SU-DHL-6 (cell line): ENCODE data around the gene WDR13.
A peak's percentile ranks its signal among the peaks of the same experiment; 100 is the strongest.

Experiments used
- H2AFZ ChIP-seq: fragments of 200-600 bp; sonication (generic); 2 replicates; pipeline ENCODE4 v1.6.1; 2014; ENCODE audit warnings: low read depth, mild to moderate bottlenecking, moderate library complexity, mixed read lengths, antibody characterized with exemption, low read length; ENCODE audit not compliant: severe bottlenecking
- H3F3A ChIP-seq: fragments of 200-600 bp; shearing (Covaris generic); 2 replicates; pipeline ENCODE4 v1.6.0; 2016; ENCODE audit warnings: antibody characterized with exemption, mild to moderate bottlenecking; ENCODE audit not compliant: insufficient read depth
- H3K27ac ChIP-seq: fragments of 200-600 bp; sonication (generic); 2 replicates; pipeline ENCODE4 v1.5.1; 2016; ENCODE audit warnings: low read depth, mild to moderate bottlenecking, low read length, moderate library complexity, mixed read lengths
- H3K27me3 ChIP-seq: fragments of 200-600 bp; sonication (generic), shearing (Covaris generic); 2 replicates; pipeline ENCODE4 v1.6.0; 2014; ENCODE audit warnings: mild to moderate bottlenecking, low read length
- H3K36me3 ChIP-seq: fragments of 200-600 bp; sonication (generic); 2 replicates; pipeline ENCODE4 v1.6.1; 2014; ENCODE audit warnings: mild to moderate bottlenecking, low read length, mixed read lengths
- H3K4me2 ChIP-seq: fragments of 300-600, 200-600 bp; shearing (Covaris generic), sonication (generic); 2 replicates; pipeline ENCODE4 v1.6.0; 2014; ENCODE audit warnings: low read length, low read depth, mild to moderate bottlenecking; ENCODE audit not compliant: poor library complexity, severe bottlenecking
- H3K4me3 ChIP-seq: fragments of 200-600 bp; sonication (generic); 2 replicates; pipeline ENCODE4 v1.5.1; 2014; ENCODE audit warnings: antibody characterized with exemption, low read length, mild to moderate bottlenecking, mixed read lengths; ENCODE audit not compliant: insufficient read depth, poor library complexity, severe bottlenecking
- H3K79me2 ChIP-seq: fragments of 200-600 bp; sonication (generic); 2 replicates; pipeline ENCODE4 v1.6.1; 2014; ENCODE audit warnings: mild to moderate bottlenecking, low read length, moderate library complexity; ENCODE audit not compliant: insufficient read depth
- H3K9ac ChIP-seq: fragments of 200-600 bp; sonication (generic); 2 replicates; pipeline ENCODE4 v1.7.0; 2014; ENCODE audit warnings: mild to moderate bottlenecking, low read length
- H3K9me2 ChIP-seq: fragments of 200-600 bp; sonication (generic); replicated peaks from 2 replicates; pipeline ENCODE4 v1.6.1; 2014; ENCODE audit warnings: low read length; ENCODE audit not compliant: insufficient read depth
- H3K9me3 ChIP-seq: fragments of 200-600 bp; sonication (generic); 2 replicates; pipeline ENCODE4 v1.6.1; 2014; ENCODE audit warnings: low read length, mixed read lengths; ENCODE audit not compliant: insufficient read depth
- H4K20me1 ChIP-seq: fragments of 200-600 bp; sonication (generic); 2 replicates; pipeline ENCODE4 v1.6.1; 2014; ENCODE audit warnings: low read depth, mild to moderate bottlenecking, antibody characterized with exemption, low read length, moderate library complexity, mixed read lengths
- EZH2phosphoT487 ChIP-seq: fragments of 200-600 bp; sonication (generic), shearing (Covaris generic); conservative IDR thresholded peaks from 2 replicates; pipeline ENCODE4 v1.6.1; 2018; ENCODE audit warnings: mild to moderate bottlenecking, antibody characterized with exemption, low read length, moderate library complexity, mixed read lengths
- TF ChIP-seq, protein P1 (sequence below): fragments of 200-600 bp; sonication (generic); IDR thresholded peaks from one replicate; pipeline ENCODE4 v1.5.1; 2017; ENCODE audit warnings: antibody characterized with exemption, mild to moderate bottlenecking, low read length, moderate library complexity; ENCODE audit not compliant: insufficient read depth, poor library complexity, severe bottlenecking

WDR13 gene

GRCh38 chrX:48576108-48576507 lies 21.2 kb upstream of the WDR13 start:
- H3K27me3 ChIP-seq, result no peaks in the 10 kb centered on the region
- no peak for TF ChIP-seq EZH2phosphoT487
- TF ChIP-seq, protein P1, sequence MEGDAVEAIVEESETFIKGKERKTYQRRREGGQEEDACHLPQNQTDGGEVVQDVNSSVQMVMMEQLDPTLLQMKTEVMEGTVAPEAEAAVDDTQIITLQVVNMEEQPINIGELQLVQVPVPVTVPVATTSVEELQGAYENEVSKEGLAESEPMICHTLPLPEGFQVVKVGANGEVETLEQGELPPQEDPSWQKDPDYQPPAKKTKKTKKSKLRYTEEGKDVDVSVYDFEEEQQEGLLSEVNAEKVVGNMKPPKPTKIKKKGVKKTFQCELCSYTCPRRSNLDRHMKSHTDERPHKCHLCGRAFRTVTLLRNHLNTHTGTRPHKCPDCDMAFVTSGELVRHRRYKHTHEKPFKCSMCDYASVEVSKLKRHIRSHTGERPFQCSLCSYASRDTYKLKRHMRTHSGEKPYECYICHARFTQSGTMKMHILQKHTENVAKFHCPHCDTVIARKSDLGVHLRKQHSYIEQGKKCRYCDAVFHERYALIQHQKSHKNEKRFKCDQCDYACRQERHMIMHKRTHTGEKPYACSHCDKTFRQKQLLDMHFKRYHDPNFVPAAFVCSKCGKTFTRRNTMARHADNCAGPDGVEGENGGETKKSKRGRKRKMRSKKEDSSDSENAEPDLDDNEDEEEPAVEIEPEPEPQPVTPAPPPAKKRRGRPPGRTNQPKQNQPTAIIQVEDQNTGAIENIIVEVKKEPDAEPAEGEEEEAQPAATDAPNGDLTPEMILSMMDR, result no peak
- H4K20me1 ChIP-seq, result peaks cover 7% of the 10 kb centered on the region; the same call in 1 of the 2 replicates
- no peak overlapping the region for H3K4me2 ChIP-seq
- no peak overlapping the region for H3K4me3 ChIP-seq
- 0 out of 2 replicates have a peak overlapping the region, but pooled peaks have one; percentile 98 for H3K9ac ChIP-seq
- no peak overlapping the region for H2AFZ ChIP-seq
- H3K79me2 ChIP-seq, result peaks cover 15% of the 10 kb centered on the region
- H3F3A ChIP-seq, result peaks cover 37% of the 10 kb centered on the region
- H3K27ac ChIP-seq, result no peak overlapping the region
- H3K36me3 ChIP-seq, result peaks cover 30% of the 10 kb centered on the region
- no peaks in the 10 kb centered on the region for H3K9me3 ChIP-seq
- no peaks in the 10 kb centered on the region for H3K9me2 ChIP-seq

DNA sequence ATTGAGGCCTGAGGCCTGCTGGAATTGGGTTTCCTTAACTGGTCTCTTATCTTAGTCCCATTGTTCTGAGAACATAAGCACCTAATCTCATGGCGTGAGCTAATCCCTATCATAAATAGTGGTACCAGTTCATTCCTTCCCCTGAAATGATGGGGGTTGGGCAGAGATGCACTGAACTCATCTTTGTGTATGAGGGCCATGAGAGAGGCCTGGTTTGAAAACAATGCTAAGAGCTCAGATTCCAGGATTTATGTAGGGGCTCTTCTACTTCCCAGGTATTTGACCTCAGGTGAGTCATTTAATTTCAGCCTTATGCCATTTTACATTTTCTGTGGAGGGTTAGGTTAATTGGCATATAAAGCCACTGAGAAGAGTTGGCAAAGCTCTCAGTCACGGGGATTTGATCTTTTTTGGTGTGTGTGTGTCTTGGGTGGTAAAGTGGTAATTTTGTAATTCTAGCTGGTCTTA lies 18.6 kb upstream of the WDR13 start:
- peaks cover 15% of the 10 kb centered on the region for H3K79me2 ChIP-seq
- H4K20me1 ChIP-seq, result peaks cover 7% of the 10 kb centered on the region; the same call in 1 of the 2 replicates
- H3K27me3 ChIP-seq, result no peaks in the 10 kb centered on the region
- no peak overlapping the region for H3K4me2 ChIP-seq
- no peak overlapping the region for H2AFZ ChIP-seq
- TF ChIP-seq, protein P1, result no peak
- no peak for TF ChIP-seq EZH2phosphoT487
- H3K9me2 ChIP-seq, result no peaks in the 10 kb centered on the region
- no peak overlapping the region for H3K9ac ChIP-seq
- H3F3A ChIP-seq, result peaks cover 37% of the 10 kb centered on the region
- no peak overlapping the region for H3K4me3 ChIP-seq
- H3K9me3 ChIP-seq, result no peaks in the 10 kb centered on the region
- no peak overlapping the region for H3K27ac ChIP-seq
- H3K36me3 ChIP-seq, result peaks cover 30% of the 10 kb centered on the region

GRCh38 chrX:48579259-48579658 lies 18.0 kb upstream of the WDR13 start:
- no peak overlapping the region for H3K9ac ChIP-seq
- TF ChIP-seq EZH2phosphoT487, result no peak
- TF ChIP-seq, protein P1, result no peak
- no peaks in the 10 kb centered on the region for H3K9me3 ChIP-seq
- H3K79me2 ChIP-seq, result peaks cover 15% of the 10 kb centered on the region
- no peaks in the 10 kb centered on the region for H3K27me3 ChIP-seq
- H3K9me2 ChIP-seq, result no peaks in the 10 kb centered on the region
- H3K36me3 ChIP-seq, result peaks cover 30% of the 10 kb centered on the region
- H2AFZ ChIP-seq, result no peak overlapping the region
- H3F3A ChIP-seq, result peaks cover 37% of the 10 kb centered on the region
- no peak overlapping the region for H3K4me2 ChIP-seq
- no peak overlapping the region for H3K27ac ChIP-seq
- no peak overlapping the region for H3K4me3 ChIP-seq
- peaks cover 7% of the 10 kb centered on the region; the same call in 1 of the 2 replicates for H4K20me1 ChIP-seq
